Measurements from ENCODE around the gene EBF4. TPM values are rescaled to one million over a fixed set of nuclear protein-coding genes. Genes with fewer than 3 reads are reported as not detected.
A peak's percentile ranks its signal among the peaks of the same experiment; 100 is the strongest.

The EBF4 gene
- total RNA-seq, 1 donor = 2.6 TPM

GRCh38 chr20:2742934-2743559 lies 50.5 kb downstream of the EBF4 start:
- no peak overlapping the region for H3K4me3 ChIP-seq (ENCODE audit: low read depth, low read length)
- TF ChIP-seq CTCF (IDR thresholded peaks at IDR 0.05; ENCODE audit: insufficient read depth, low read depth, low read length) = peak; percentile 94
- DNase-seq (ENCODE audit: low read depth) = peak; percentile 59

GRCh38 chr20:2745060-2745910 lies 52.7 kb downstream of the EBF4 start:
- no peak overlapping the region for H3K4me3 ChIP-seq (ENCODE audit: low read depth, low read length)
- DNase-seq (ENCODE audit: low read depth) = no peak
- TF ChIP-seq CTCF (IDR thresholded peaks at IDR 0.05; ENCODE audit: insufficient read depth, low read depth, low read length) = no peak

- no peak overlapping the region for H3K4me3 ChIP-seq (ENCODE audit: low read depth, low read length)
- no peak for TF ChIP-seq CTCF (IDR thresholded peaks at IDR 0.05; ENCODE audit: insufficient read depth, low read depth, low read length)
- no peak for DNase-seq (ENCODE audit: low read depth)
These were observed 53.5 kb downstream of the EBF4 start for GRCh38 chr20:2745936-2746635.

- no peak for TF ChIP-seq CTCF (IDR thresholded peaks at IDR 0.05; ENCODE audit: insufficient read depth, low read depth, low read length)
- no peak for DNase-seq (ENCODE audit: low read depth)
- no peak overlapping the region for H3K4me3 ChIP-seq (ENCODE audit: low read depth, low read length)
These were observed 54.2 kb downstream of the EBF4 start for GRCh38 chr20:2746636-2747265.

- H3K4me3 ChIP-seq (ENCODE audit: low read depth, low read length) = no peak overlapping the region
- no peak for DNase-seq (ENCODE audit: low read depth)
- no peak for TF ChIP-seq CTCF (IDR thresholded peaks at IDR 0.05; ENCODE audit: insufficient read depth, low read depth, low read length)
These were observed 55.2 kb downstream of the EBF4 start for GRCh38 chr20:2747676-2748235.
